IMR-90 (cell line): ENCODE results near the gene MAP4. TPM values are rescaled to one million over a fixed set of nuclear protein-coding genes. Genes with fewer than 3 reads are reported as not detected.

Experiments used
- ATAC-seq: fragments of 200-7000 bp; cut with Tn5 transposase; 2 replicates; pipeline ENCODE4 v1.9.1; 2020; ENCODE audit warnings: low read depth, mild to moderate bottlenecking, moderate library complexity
- BruUV-seq: library from RNA; stranded (reverse); fragments of 400-500 nt; replicated peaks from 2 replicates; lab custom pipeline; 2021; lab: Mats Ljungman, UMichigan
- CTCF ChIA-PET: fragments of 300-600 bp; formaldehyde crosslinking; extraction: SDS; loops from one replicate; lab custom pipeline; 2021; ENCODE audit warnings: antibody characterized with exemption; lab: Yijun Ruan, JAX
- POLR2A ChIA-PET: fragments of 300-600 bp; sonication (Branson Sonifier 250); formaldehyde crosslinking; loops from one replicate; lab custom pipeline; 2022; ENCODE audit warnings: antibody characterized with exemption; ENCODE audit not compliant: unreplicated experiment; lab: Charles Lee
- DNase-seq: peaks from one replicate; pipeline ENCODE4 v3.0.0; 2013
- H2AFZ ChIP-seq: replicated peaks from 2 replicates; pipeline ENCODE3; 2013; ENCODE audit warnings: low read length, mild to moderate bottlenecking; ENCODE audit not compliant: poor library complexity
- H2AK5ac ChIP-seq: 2 replicates; pipeline ENCODE4 v1.6.1; 2013; ENCODE audit warnings: low read depth, low read length, inconsistent platforms
- H2AK9ac ChIP-seq: replicated peaks from 2 replicates; pipeline ENCODE3; 2013; ENCODE audit warnings: mild to moderate bottlenecking, low read depth, low read length, moderate library complexity; ENCODE audit not compliant: poor library complexity
- H2BK120ac ChIP-seq: 2 replicates; pipeline ENCODE4 v1.6.1; 2013; ENCODE audit warnings: low read depth, low read length, inconsistent platforms
- H2BK15ac ChIP-seq: 3 replicates; pipeline ENCODE4 v1.6.1; 2013; ENCODE audit warnings: low read depth, low read length, inconsistent platforms
- H2BK20ac ChIP-seq: 2 replicates; pipeline ENCODE4 v1.6.1; 2013; ENCODE audit warnings: low read depth, mild to moderate bottlenecking, inconsistent platforms, low read length, moderate library complexity
- H2BK5ac ChIP-seq: 2 replicates; pipeline ENCODE4 v1.6.1; 2013; ENCODE audit warnings: mild to moderate bottlenecking, low read depth, low read length, inconsistent platforms; ENCODE audit not compliant: poor library complexity, severe bottlenecking
- H3K14ac ChIP-seq: replicated peaks from 2 replicates; pipeline ENCODE4 v1.6.1; 2013; ENCODE audit warnings: low read depth, low read length, inconsistent platforms
- H3K18ac ChIP-seq: 2 replicates; pipeline ENCODE4 v1.6.1; 2013; ENCODE audit warnings: low read depth, low read length, control low read depth
- H3K23ac ChIP-seq: 2 replicates; pipeline ENCODE4 v1.6.1; 2013; ENCODE audit warnings: low read depth, low read length, inconsistent platforms
- H3K27ac ChIP-seq: 2 replicates; pipeline ENCODE4 v1.5.1; 2013; ENCODE audit warnings: mild to moderate bottlenecking, control low read depth, low read length; ENCODE audit not compliant: insufficient read depth
- H3K27me3 ChIP-seq: 2 replicates; pipeline ENCODE4 v1.6.1; 2013; ENCODE audit warnings: low read length; ENCODE audit not compliant: control insufficient read depth, insufficient read depth
- H3K36me3 ChIP-seq: 2 replicates; pipeline ENCODE4 v1.6.1; 2013; ENCODE audit warnings: low read length, mixed read lengths; ENCODE audit not compliant: control insufficient read depth, insufficient read depth
- H3K4ac ChIP-seq: 2 replicates; pipeline ENCODE4 v1.6.1; 2013; ENCODE audit warnings: low read depth, low read length, inconsistent platforms
- H3K4me1 ChIP-seq: 2 replicates; pipeline ENCODE4 v1.6.1; 2013; ENCODE audit warnings: low read length, mixed read lengths; ENCODE audit not compliant: control insufficient read depth, insufficient read depth
- H3K4me2 ChIP-seq: 2 replicates; pipeline ENCODE4 v1.6.1; 2013; ENCODE audit warnings: low read depth, mild to moderate bottlenecking, control low read depth, low read length, moderate library complexity
- H3K4me3 ChIP-seq: 2 replicates; pipeline ENCODE4 v1.5.1; 2013; ENCODE audit warnings: low read depth, mild to moderate bottlenecking, control low read depth, low read length, moderate library complexity; ENCODE audit not compliant: insufficient read depth
- H3K56ac ChIP-seq: 2 replicates; pipeline ENCODE4 v1.6.1; 2013; ENCODE audit warnings: low read length, inconsistent platforms; ENCODE audit not compliant: insufficient read depth; ENCODE audit errors: extremely low read depth
- H3K79me1 ChIP-seq, 2 experiments: 2 replicates each; pipeline ENCODE4 v1.6.1; 2013; ENCODE audit warnings: low read length in 2 of 2, inconsistent platforms in 1 of 2, low read depth in 1 of 2
- H3K9ac ChIP-seq: 2 replicates; pipeline ENCODE4 v1.6.1; 2013; ENCODE audit warnings: low read depth, low read length, control low read depth
- H3K9me1 ChIP-seq: 2 replicates; pipeline ENCODE4 v1.6.1; 2013; ENCODE audit warnings: low read length, inconsistent platforms; ENCODE audit not compliant: insufficient read depth
- H3K9me3 ChIP-seq: 2 replicates; pipeline ENCODE4 v1.6.1; 2013; ENCODE audit warnings: low read length; ENCODE audit not compliant: control insufficient read depth, insufficient read depth
- H4K20me1 ChIP-seq: 2 replicates; pipeline ENCODE4 v1.6.1; 2013; ENCODE audit warnings: low read length, inconsistent platforms; ENCODE audit not compliant: insufficient read depth
- H4K5ac ChIP-seq: 2 replicates; pipeline ENCODE4 v1.6.1; 2013; ENCODE audit warnings: mild to moderate bottlenecking, low read depth, low read length, control low read depth
- H4K8ac ChIP-seq, 2 experiments: 2 replicates each; pipeline ENCODE4 v1.6.1; 2013; ENCODE audit warnings: low read depth in 2 of 2, low read length in 2 of 2, control low read depth in 1 of 2, inconsistent platforms in 1 of 2
- H4K91ac ChIP-seq: 2 replicates; pipeline ENCODE4 v1.6.1; 2013; ENCODE audit warnings: low read depth, low read length, inconsistent platforms; ENCODE audit not compliant: insufficient read depth
- CHD1 ChIP-seq: IDR thresholded peaks from 2 replicates; pipeline ENCODE4 v1.6.1; 2012; ENCODE audit warnings: low read depth, low read length, improper control_type of control experiment
- MAZ ChIP-seq: IDR thresholded peaks from 2 replicates; pipeline ENCODE4 v1.6.1; 2012; ENCODE audit warnings: low read depth, mild to moderate bottlenecking, low read length, improper control_type of control experiment, moderate library complexity, borderline replicate concordance
- RAD21 ChIP-seq: IDR thresholded peaks from 2 replicates; pipeline ENCODE4 v1.6.1; 2012; ENCODE audit warnings: low read length, improper control_type of control experiment
- RCOR1 ChIP-seq: IDR thresholded peaks from 2 replicates; pipeline ENCODE4 v1.6.1; 2012; ENCODE audit warnings: mild to moderate bottlenecking, low read length, improper control_type of control experiment; ENCODE audit not compliant: insufficient replicate concordance
- RFX5 ChIP-seq: IDR thresholded peaks from 2 replicates; pipeline ENCODE4 v1.8.0; 2012; ENCODE audit warnings: low read depth, mild to moderate bottlenecking, low read length, moderate library complexity
- dilution Hi-C: fragments of 300-500 bp; cut with HindIII; formaldehyde crosslinking; loops from one replicate; pipeline ENCODE4 v1.14.3; 2018; ENCODE audit warnings: low sequenced_read_pairs; ENCODE audit not compliant: unreplicated experiment
- in situ Hi-C: fragments of 300-500 bp; cut with MboI; formaldehyde crosslinking; loops from 3 replicates; pipeline ENCODE4 v1.14.3; 2019; ENCODE audit warnings: low sequenced_read_pairs, inconsistent platforms, mixed read lengths
- intact Hi-C: fragments of 100-400 bp; cut with micrococcal nuclease; formaldehyde crosslinking; loops from 2 replicates; pipeline ENCODE4 v1.10.0; 2022
- polyA plus RNA-seq, 3 experiments: library from polyadenylated mRNA; depleted of rRNA; stranded (reverse); fragments of >200 nt; gene quantifications; 2 replicates each; pipeline ENCODE4 v1.2.3, GENCODE V29; 2012; ENCODE audit warnings: low replicate concordance in 1 of 3
- total RNA-seq: library from RNA; depleted of rRNA; stranded (reverse); fragments of >200 nt; gene quantifications from 2 replicates; pipeline ENCODE4 v1.2.3, GENCODE V29; 2012
- TF ChIP-seq, protein P1 (sequence below): fragments of 150-350 bp; IDR thresholded peaks from 2 replicates; pipeline ENCODE4 v1.6.1; 2017; ENCODE audit warnings: mild to moderate bottlenecking, antibody characterized with exemption, low read length, low read depth
- TF ChIP-seq, protein P2 (sequence below): conservative IDR thresholded peaks from 2 replicates; pipeline ENCODE4 v1.5.1; 2012; ENCODE audit warnings: mild to moderate bottlenecking, low read depth, low read length, improper control_type of control experiment

Gene MAP4
- total and polyA plus RNA-seq, 2 of the 4 experiments (the other 2 are of a cell fraction), result 87.8 to 216 TPM

DNA sequence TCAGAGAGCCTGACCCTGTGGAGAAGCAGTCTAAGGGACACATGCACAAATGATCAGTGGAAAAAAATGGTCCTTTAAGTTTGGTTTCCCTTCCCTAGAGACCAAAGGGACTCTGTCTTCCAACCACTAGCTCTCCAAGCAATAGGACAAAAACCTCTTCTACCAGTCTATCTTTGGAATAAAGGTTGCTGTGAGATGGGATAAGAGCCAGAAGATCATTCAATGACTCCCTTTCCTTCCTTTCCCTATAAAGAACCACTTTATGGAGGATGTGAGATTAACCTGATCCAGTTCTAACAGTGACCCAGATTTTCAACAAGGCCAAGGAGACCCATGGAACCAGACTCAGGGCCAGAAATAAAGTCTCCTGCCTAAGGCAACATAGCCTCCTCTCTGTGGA, 138.5 kb downstream of the MAP4 start:
- H3K56ac ChIP-seq, result no peak overlapping the region
- no peak overlapping the region for H3K9ac ChIP-seq
- 0 out of 2 replicates have a peak overlapping the region, but pooled peaks have one; percentile 33 for H3K23ac ChIP-seq
- in situ Hi-C loops, result no loop called here
- no peak overlapping the region for H3K4me3 ChIP-seq
- H3K79me1 ChIP-seq, result peaks cover 35 to 54% of the 10 kb centered on the region in 2 experiments
- H3K4me2 ChIP-seq, result no peak overlapping the region
- ChIA-PET POLR2A (no interaction called here), CTCF (no interaction called here)
- peaks cover 32% of the 10 kb centered on the region for H3K36me3 ChIP-seq
- intact Hi-C loops, result loop anchor here (5.0 to 10.0 kb wide), 2 partner anchors 115 to 277 kb away; no protein-coding TSS in a partner anchor
- no peak overlapping the region for H2BK20ac ChIP-seq
- H3K14ac ChIP-seq, result no peak overlapping the region
- no peak overlapping the region for H3K4ac ChIP-seq
- H4K5ac ChIP-seq, result no peak overlapping the region
- H4K91ac ChIP-seq, result no peak overlapping the region
- H2AK9ac ChIP-seq, result no peak overlapping the region
- ATAC-seq, result no peak
- no peak overlapping the region for H2BK120ac ChIP-seq
- DNase-seq, result no peak
- H3K9me1 ChIP-seq, result no peaks in the 10 kb centered on the region; the same call in 1 of the 2 replicates
- H2AFZ ChIP-seq, result no peak overlapping the region
- no peak overlapping the region for H2BK5ac ChIP-seq
- H4K20me1 ChIP-seq, result peaks cover 13% of the 10 kb centered on the region; the same call in 1 of the 2 replicates
- no TSS peak for BruUV-seq
- no peak overlapping the region for H2BK15ac ChIP-seq
- no peak overlapping the region for H3K27ac ChIP-seq
- no peaks in the 10 kb centered on the region for H3K9me3 ChIP-seq
- no peak overlapping the region for H4K8ac ChIP-seq
- H3K4me1 ChIP-seq, result no peaks in the 10 kb centered on the region
- TF ChIP-seq, protein P1, sequence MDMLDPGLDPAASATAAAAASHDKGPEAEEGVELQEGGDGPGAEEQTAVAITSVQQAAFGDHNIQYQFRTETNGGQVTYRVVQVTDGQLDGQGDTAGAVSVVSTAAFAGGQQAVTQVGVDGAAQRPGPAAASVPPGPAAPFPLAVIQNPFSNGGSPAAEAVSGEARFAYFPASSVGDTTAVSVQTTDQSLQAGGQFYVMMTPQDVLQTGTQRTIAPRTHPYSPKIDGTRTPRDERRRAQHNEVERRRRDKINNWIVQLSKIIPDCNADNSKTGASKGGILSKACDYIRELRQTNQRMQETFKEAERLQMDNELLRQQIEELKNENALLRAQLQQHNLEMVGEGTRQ, result no peak
- TF ChIP-seq RCOR1 (no peak), MAZ (no peak), RAD21 (no peak), RFX5 (no peak), CHD1 (no peak)
- TF ChIP-seq, protein P2, sequence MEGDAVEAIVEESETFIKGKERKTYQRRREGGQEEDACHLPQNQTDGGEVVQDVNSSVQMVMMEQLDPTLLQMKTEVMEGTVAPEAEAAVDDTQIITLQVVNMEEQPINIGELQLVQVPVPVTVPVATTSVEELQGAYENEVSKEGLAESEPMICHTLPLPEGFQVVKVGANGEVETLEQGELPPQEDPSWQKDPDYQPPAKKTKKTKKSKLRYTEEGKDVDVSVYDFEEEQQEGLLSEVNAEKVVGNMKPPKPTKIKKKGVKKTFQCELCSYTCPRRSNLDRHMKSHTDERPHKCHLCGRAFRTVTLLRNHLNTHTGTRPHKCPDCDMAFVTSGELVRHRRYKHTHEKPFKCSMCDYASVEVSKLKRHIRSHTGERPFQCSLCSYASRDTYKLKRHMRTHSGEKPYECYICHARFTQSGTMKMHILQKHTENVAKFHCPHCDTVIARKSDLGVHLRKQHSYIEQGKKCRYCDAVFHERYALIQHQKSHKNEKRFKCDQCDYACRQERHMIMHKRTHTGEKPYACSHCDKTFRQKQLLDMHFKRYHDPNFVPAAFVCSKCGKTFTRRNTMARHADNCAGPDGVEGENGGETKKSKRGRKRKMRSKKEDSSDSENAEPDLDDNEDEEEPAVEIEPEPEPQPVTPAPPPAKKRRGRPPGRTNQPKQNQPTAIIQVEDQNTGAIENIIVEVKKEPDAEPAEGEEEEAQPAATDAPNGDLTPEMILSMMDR, result no peak
- H2AK5ac ChIP-seq, result no peak overlapping the region
- H3K18ac ChIP-seq, result no peak overlapping the region
- no peaks in the 10 kb centered on the region for H3K27me3 ChIP-seq
- dilution Hi-C loops, result no loop called here
